GM12865 (cell line): ENCODE measurements around the gene ZNF844.

Experiments used
- DNase-seq: peaks from one replicate; pipeline ENCODE4 v3.0.0; 2010; ENCODE audit warnings: low read depth
- H3K4me3 ChIP-seq: 2 replicates; pipeline ENCODE4 v1.5.1; 2011; ENCODE audit warnings: mild to moderate bottlenecking, low read depth, low read length, control low read depth
- TF ChIP-seq, protein P1 (sequence below): IDR thresholded peaks from 2 replicates; pipeline ENCODE4 v1.5.1; 2011; ENCODE audit warnings: low read length, control low read depth, low read depth, inconsistent platforms; ENCODE audit not compliant: insufficient read depth; ENCODE audit errors: missing control alignments

Gene ZNF844

DNA sequence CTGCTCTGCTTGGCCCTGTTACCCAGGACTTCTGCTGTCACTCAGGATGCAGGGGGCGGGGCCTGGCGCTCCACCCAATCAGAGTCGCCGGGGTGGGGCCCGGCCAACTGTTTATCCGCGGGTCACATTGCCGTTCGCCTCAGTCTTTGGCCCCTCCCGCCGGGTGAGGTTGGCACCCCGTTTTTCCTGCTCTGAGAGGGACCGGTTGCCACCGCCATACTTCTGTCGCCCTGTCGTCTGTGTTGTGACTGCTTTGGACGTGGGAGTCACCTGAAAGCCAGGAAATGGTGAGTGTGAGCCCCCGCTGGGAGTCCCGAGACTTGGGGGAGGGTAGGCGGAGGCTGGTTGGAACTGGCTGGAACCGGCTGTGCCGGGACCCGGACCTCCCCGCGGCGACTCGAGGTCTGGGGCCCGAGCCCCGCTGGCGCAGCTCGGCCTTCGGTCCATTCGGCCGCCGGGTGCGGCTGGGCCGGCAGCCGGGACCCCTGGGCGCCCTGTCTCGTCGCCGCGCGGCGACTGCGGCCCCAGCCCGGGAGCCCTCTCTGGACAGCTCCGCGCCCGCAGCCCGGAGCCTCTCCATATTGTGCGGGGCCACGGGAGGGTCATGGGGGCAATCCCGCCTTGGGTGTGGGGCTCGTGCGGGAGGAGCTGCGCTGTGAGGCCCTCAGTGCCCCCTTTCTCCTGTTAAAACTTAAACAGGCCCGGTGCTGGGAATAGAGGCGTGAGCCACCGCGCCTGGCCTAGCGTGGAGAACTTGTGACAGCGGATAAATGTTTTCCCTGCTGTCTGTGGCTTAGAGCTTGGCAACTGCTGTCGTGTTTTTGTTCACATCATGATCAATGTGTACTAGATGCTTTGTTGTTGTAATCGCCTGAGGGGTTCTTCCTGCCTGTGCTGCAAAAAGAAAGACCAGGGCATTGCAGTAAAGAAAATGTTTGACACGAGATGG is at the start of gene ZNF844:
Gene ZNF844 (plus strand): TSS at position 142 of the 949 bp plus-strand sequence. CDS start 143 bp downstream, at position 285.
- peak within 1 kb of the TSS; percentile 93 for H3K4me3 ChIP-seq
- TF ChIP-seq, protein P1, sequence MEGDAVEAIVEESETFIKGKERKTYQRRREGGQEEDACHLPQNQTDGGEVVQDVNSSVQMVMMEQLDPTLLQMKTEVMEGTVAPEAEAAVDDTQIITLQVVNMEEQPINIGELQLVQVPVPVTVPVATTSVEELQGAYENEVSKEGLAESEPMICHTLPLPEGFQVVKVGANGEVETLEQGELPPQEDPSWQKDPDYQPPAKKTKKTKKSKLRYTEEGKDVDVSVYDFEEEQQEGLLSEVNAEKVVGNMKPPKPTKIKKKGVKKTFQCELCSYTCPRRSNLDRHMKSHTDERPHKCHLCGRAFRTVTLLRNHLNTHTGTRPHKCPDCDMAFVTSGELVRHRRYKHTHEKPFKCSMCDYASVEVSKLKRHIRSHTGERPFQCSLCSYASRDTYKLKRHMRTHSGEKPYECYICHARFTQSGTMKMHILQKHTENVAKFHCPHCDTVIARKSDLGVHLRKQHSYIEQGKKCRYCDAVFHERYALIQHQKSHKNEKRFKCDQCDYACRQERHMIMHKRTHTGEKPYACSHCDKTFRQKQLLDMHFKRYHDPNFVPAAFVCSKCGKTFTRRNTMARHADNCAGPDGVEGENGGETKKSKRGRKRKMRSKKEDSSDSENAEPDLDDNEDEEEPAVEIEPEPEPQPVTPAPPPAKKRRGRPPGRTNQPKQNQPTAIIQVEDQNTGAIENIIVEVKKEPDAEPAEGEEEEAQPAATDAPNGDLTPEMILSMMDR, result no peak
- peak; percentile 92 for DNase-seq

DNA sequence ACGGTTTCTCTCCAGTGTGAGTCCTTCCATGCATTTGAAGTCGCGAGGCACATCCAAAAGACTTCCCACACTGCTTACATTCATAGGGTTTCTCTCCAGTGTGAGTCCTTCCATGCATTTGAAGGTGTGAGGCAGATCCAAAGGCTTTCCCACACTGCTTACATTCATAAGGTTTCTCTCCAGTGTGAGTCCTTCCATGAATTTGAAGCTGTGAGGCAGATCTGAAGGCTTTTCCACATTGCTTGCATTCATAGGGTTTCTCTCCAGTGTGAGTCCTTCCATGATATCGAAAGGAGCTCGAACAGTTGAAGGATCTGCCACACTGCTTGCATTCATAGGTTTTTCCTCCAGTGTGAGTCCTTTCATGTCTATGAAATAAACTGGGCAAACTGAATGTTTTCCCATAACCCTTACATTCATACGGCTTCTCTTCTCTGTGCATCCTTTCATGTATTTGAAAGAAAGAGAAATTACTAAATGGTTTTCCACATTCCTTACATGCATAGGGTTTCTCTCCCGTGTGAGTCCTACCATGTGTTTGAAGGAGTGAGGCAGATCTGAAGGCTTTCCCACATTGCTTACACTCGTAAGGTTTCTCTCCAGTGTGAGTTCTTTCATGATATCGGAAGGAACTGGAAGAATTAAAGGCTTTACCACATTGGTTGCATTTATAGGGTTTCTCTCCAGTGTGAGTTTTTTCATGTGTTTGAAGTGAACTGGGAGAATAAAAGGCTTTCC is 49.3 kb upstream of the ZNF844 start:
- no peak overlapping the region for H3K4me3 ChIP-seq
- TF ChIP-seq, protein P1, result no peak
- no peak for DNase-seq

DNA sequence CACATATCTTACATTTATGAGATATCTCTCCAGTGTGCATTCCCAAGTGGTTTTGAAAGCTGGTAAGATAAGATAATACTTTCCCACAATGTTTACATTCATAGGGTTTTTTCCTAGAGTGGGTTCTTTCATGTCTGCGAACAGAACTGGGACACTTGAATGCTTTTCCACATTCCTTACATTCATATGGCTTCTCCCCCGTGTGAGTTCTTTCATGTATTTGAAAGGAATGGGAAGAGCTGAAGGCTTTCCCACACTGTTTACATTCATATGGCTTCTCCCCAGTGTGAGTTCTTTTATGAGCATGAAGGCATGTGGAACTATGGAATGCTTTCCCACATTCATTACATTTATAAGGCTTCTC is 48.8 kb upstream of the ZNF844 start:
- no peak for DNase-seq
- no peak overlapping the region for H3K4me3 ChIP-seq
- TF ChIP-seq, protein P1, result no peak

DNA sequence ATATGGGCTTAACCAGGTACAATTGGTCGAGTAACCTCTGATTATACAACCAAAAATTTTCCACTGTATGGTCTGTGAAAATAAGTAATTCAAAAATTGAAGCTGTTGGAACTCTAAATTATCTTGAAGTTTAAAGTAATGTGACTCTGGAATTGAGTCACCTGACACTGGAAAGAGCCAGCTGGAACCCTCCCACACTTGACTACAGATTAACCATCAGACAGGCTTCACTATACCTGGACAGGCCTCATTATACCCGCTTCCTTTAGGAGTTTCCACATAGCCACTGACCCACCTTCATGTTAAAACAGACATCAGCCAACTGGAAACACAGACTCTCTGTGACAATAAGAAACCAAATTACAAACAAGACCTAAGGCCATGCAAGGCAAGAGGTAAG is 30.3 kb upstream of the ZNF844 start:
- TF ChIP-seq, protein P1, result no peak
- DNase-seq, result no peak
- no peak overlapping the region for H3K4me3 ChIP-seq

GRCh38 chr19:12034620-12035019 is 29.9 kb upstream of the ZNF844 start:
- H3K4me3 ChIP-seq, result peak overlapping the region; percentile 78
- DNase-seq, result no peak
- TF ChIP-seq, protein P1, result no peak

GRCh38 chr19:12035220-12036172 is 29.0 kb upstream of the ZNF844 start, which contains the start of gene ZNF433:
Gene ZNF433 (minus strand): TSS chr19:12035679. CDS start chr19:12035539, 140 bp downstream.
- TF ChIP-seq, protein P1, result no peak
- peak within 1 kb of the TSS; percentile 78 for H3K4me3 ChIP-seq
- peak; percentile 78 for DNase-seq
